AG04449 (cell line): ENCODE data around the gene SMAD1.

Source experiments
- CTCF ChIA-PET: fragments of 350-600 bp; formaldehyde crosslinking; extraction: SDS; loops from one replicate; lab custom pipeline; 2021; ENCODE audit warnings: antibody characterized with exemption; lab: Yijun Ruan, JAX
- POLR2A ChIA-PET: fragments of 400-600, 350-600 bp; formaldehyde crosslinking; extraction: SDS; loops from one replicate; lab custom pipeline; 2020; ENCODE audit warnings: antibody characterized with exemption, inconsistent platforms; lab: Yijun Ruan, JAX
- DNase-seq: peaks from one replicate; pipeline ENCODE4 v3.0.0-alpha.2; 2010; ENCODE audit warnings: low read depth, low spot score
- H3K4me3 ChIP-seq: 2 replicates; pipeline ENCODE4 v1.5.1; 2011; ENCODE audit warnings: low read depth, mild to moderate bottlenecking, control low read depth, low read length
- TF ChIP-seq, protein P1 (sequence below): IDR thresholded peaks from one replicate; pipeline ENCODE4 v1.5.1; 2011; ENCODE audit warnings: mild to moderate bottlenecking, moderate library complexity, low read length, control low read depth, inconsistent platforms; ENCODE audit not compliant: insufficient read depth; ENCODE audit errors: missing control alignments

SMAD1 gene

DNA sequence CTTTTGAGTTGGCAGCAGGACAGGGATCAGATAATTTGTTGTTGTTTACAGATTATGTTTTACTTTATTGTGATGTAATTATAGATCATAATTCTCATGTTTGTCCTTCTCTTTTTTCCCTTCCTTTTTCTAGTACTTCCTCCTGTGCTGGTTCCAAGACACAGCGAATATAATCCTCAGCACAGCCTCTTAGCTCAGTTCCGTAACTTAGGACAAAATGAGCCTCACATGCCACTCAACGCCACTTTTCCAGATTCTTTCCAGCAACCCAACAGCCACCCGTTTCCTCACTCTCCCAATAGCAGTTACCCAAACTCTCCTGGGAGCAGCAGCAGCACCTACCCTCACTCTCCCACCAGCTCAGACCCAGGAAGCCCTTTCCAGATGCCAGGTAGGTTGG is 58.0 kb downstream of the SMAD1 start:
- ChIA-PET POLR2A (no interaction called here), CTCF (interaction anchor here (1.2 to 2.6 kb wide), 4 partner anchors 17 to 323 kb away, joined by 3 to 10 read pairs (median 5); no protein-coding TSS in a partner anchor)
- TF ChIP-seq, protein P1, sequence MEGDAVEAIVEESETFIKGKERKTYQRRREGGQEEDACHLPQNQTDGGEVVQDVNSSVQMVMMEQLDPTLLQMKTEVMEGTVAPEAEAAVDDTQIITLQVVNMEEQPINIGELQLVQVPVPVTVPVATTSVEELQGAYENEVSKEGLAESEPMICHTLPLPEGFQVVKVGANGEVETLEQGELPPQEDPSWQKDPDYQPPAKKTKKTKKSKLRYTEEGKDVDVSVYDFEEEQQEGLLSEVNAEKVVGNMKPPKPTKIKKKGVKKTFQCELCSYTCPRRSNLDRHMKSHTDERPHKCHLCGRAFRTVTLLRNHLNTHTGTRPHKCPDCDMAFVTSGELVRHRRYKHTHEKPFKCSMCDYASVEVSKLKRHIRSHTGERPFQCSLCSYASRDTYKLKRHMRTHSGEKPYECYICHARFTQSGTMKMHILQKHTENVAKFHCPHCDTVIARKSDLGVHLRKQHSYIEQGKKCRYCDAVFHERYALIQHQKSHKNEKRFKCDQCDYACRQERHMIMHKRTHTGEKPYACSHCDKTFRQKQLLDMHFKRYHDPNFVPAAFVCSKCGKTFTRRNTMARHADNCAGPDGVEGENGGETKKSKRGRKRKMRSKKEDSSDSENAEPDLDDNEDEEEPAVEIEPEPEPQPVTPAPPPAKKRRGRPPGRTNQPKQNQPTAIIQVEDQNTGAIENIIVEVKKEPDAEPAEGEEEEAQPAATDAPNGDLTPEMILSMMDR, result no peak
- no peak for DNase-seq
- H3K4me3 ChIP-seq, result no peak overlapping the region

DNA sequence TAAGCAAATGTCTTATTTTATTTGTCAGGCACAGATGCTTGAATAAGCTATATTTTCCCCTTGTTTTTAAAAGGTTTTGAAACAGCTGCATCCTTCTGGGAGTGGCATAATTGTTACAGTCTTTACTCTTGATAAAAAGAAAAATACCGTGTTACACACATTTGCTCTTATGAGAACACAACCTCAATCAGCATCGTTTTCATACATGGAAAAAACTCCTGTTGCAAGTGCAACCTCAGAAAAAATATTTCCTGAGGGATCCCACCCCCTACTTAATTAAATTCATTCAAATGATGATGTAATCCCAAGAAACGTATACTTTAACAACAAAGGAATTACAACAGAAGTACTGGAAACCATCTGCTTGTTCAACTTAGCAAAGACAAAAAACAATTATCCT is 58.6 kb downstream of the SMAD1 start:
- DNase-seq, result no peak
- CTCF ChIA-PET, result interaction anchor here (1.2 to 2.6 kb wide), 3 partner anchors 17 to 324 kb away, joined by 3 to 10 read pairs (median 3); no protein-coding TSS in a partner anchor
- POLR2A ChIA-PET, result no interaction called here
- TF ChIP-seq, protein P1, result no peak
- H3K4me3 ChIP-seq, result no peak overlapping the region

DNA sequence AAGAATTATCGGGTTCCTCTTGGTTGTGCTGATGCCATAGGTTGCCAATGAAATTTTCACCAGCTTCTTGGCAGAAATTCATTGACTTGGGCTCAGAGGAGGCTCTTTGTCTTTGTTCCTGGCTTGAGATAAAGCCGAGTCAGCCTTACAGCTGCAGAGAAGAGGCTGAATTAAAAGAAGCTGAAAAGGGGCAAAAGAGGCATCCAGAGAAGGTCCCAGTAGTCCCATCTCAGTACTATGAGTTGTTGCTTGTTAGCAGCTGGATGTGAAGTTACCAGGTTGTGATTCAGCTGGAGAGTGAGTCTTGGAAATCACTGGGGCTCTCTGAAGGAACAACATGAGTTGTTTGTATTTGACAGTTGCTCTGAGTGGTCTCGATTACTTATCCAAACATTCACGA is 59.7 kb downstream of the SMAD1 start:
- no peak overlapping the region for H3K4me3 ChIP-seq
- TF ChIP-seq, protein P1, result no peak
- no peak for DNase-seq
- POLR2A ChIA-PET, result no interaction called here
- CTCF ChIA-PET, result interaction anchor here (1.2 to 2.3 kb wide), 2 partner anchors 16 to 32 kb away, joined by 3 to 9 read pairs; no protein-coding TSS in a partner anchor

DNA sequence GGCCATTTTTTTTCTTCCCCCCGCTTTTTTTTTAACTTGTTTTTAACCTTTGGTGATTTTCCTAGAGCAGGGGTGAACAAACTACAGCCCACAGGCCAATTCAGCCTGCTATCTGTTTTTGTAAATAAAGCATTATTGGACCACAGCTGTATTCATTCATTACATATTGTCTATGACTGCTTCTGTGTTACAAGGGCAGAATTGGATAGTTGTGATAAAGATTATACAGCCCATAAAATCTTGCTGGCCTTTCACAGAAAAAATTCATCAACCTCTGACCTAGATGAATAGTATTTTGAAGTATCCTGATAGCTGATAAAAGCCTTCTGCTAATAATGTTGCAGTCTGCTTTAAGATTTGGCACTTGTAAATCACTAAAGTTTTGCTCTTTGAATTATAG is 63.4 kb downstream of the SMAD1 start:
- no peak for DNase-seq
- ChIA-PET CTCF (interaction anchor here (0.7 to 4.9 kb wide), 2 partner anchors 12 to 64 kb away, joined by 3 to 35 read pairs; no protein-coding TSS in a partner anchor), POLR2A (no interaction called here)
- no peak overlapping the region for H3K4me3 ChIP-seq
- TF ChIP-seq, protein P1, result no peak

DNA sequence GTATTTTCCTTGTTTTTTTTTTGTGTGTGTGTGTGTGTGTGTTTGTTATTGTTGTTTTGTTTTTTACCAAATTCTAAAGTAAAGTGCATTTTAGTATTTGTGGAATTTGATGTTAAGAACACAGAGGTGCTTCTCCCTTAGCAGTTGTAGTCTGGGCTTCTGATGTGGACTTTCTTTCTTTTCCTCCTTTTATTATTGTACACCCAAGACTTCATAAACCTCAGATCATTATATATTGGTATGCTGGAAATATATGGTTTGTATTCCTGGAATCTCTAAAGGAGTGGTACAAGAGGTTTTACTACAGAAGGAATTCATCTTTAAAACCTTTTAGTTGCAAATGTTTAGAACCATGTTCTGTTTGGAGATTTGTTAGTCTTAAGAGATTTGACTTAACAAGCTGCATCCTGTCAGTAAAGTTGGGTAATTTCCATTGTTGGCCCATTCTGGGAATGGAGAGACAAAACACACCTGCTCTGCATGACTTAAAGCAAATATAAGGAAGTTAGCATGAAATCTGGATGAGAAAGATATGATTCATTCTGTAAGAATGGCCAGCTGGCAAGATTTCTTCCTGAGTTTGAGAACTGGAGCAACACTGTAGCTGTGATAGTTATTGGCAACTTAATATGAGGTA is 64.0 kb downstream of the SMAD1 start:
- POLR2A ChIA-PET, result no interaction called here

More for the DNA sequence above, 64.0 kb downstream of the SMAD1 start:
- peak; percentile 77 for DNase-seq
- no peak overlapping the region for H3K4me3 ChIP-seq
- TF ChIP-seq, protein P1, result no peak
- CTCF ChIA-PET, result interaction anchor here (0.8 to 4.9 kb wide), 2 partner anchors 11 to 312 kb away, joined by 3 to 35 read pairs; no protein-coding TSS in a partner anchor
